ENCODE data around the gene CD68. TPM values are rescaled to one million over a fixed set of nuclear protein-coding genes. Genes with fewer than 3 reads are reported as not detected.

CD68 gene
- total RNA-seq, 1 donor from 2014 or later = 1.1 TPM

DNA sequence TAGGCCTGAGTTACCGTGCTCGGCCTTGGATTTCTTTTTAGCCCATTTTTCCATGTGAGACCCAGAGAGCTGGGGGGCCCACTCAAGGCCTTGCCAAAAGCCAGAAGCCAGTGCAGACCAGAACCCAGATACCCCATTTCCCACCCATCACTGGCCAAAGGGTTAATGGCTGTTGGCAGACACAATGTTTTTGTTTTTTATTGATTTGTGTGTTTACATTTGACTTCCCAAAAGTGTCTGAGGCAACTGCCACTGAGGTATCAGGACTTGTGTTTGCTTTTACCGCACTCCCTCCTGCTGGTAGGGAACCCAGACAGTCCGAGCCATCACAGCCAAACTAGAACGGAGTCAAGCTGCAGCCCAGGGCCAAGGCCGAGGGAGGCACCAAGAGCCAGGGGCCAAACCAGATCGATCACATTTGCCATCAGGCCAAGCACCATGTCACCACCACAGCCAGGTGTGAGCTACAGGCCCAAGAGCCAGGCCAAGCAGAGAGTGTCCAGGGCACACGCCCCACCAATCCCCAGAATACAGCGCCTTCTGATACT, 38.3 kb upstream of the CD68 start:
- DNase-seq (ENCODE audit: extremely low spot score, unreplicated experiment) = no peak
- Mint-ChIP-seq H3K4me1 (ENCODE audit: unreplicated experiment) (no peaks in the 10 kb centered on the region), H3K36me3 (ENCODE audit: unreplicated experiment) (no peaks in the 10 kb centered on the region), H3K9me3 (ENCODE audit: unreplicated experiment) (peaks cover 5% of the 10 kb centered on the region), H3K4me3 (ENCODE audit: unreplicated experiment) (no peak overlapping the region), H3K27me3 (ENCODE audit: unreplicated experiment) (peaks cover 15% of the 10 kb centered on the region), H3K27ac (ENCODE audit: unreplicated experiment) (no peak overlapping the region)
- TF ChIP-seq, protein P1, sequence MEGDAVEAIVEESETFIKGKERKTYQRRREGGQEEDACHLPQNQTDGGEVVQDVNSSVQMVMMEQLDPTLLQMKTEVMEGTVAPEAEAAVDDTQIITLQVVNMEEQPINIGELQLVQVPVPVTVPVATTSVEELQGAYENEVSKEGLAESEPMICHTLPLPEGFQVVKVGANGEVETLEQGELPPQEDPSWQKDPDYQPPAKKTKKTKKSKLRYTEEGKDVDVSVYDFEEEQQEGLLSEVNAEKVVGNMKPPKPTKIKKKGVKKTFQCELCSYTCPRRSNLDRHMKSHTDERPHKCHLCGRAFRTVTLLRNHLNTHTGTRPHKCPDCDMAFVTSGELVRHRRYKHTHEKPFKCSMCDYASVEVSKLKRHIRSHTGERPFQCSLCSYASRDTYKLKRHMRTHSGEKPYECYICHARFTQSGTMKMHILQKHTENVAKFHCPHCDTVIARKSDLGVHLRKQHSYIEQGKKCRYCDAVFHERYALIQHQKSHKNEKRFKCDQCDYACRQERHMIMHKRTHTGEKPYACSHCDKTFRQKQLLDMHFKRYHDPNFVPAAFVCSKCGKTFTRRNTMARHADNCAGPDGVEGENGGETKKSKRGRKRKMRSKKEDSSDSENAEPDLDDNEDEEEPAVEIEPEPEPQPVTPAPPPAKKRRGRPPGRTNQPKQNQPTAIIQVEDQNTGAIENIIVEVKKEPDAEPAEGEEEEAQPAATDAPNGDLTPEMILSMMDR (IDR thresholded peaks at IDR 0.05) = no peak

DNA sequence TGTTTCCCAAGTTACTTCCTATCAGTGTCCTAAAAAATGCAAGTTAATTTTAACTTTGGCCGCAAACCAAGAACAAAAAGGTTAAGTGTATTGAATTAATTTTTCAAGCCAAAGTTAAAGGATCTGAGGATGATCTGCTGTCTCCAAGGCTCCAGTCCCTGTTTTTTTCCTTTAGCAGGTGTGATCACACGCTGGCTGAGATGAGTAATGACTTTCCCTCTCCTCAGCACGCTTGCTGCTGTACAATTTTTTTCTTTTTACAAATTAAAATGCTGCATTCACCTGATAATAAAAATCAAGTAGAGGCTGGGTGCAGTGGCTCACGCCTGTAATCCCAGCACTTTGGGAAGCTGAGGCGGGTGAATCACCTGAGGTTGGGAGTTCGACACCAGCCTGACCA, 34.5 kb upstream of the CD68 start:
- no peak overlapping the region for H3K27ac Mint-ChIP-seq (ENCODE audit: unreplicated experiment)
- no peak for DNase-seq (ENCODE audit: extremely low spot score, unreplicated experiment)
- H3K9me3 Mint-ChIP-seq (ENCODE audit: unreplicated experiment) = no peaks in the 10 kb centered on the region
- no peak overlapping the region for H3K4me3 Mint-ChIP-seq (ENCODE audit: unreplicated experiment)
- TF ChIP-seq, protein P1 (IDR thresholded peaks at IDR 0.05) = no peak
- peaks cover 13% of the 10 kb centered on the region for H3K4me1 Mint-ChIP-seq (ENCODE audit: unreplicated experiment)
- H3K27me3 Mint-ChIP-seq (ENCODE audit: unreplicated experiment) = peaks cover 15% of the 10 kb centered on the region
- H3K36me3 Mint-ChIP-seq (ENCODE audit: unreplicated experiment) = no peaks in the 10 kb centered on the region

DNA sequence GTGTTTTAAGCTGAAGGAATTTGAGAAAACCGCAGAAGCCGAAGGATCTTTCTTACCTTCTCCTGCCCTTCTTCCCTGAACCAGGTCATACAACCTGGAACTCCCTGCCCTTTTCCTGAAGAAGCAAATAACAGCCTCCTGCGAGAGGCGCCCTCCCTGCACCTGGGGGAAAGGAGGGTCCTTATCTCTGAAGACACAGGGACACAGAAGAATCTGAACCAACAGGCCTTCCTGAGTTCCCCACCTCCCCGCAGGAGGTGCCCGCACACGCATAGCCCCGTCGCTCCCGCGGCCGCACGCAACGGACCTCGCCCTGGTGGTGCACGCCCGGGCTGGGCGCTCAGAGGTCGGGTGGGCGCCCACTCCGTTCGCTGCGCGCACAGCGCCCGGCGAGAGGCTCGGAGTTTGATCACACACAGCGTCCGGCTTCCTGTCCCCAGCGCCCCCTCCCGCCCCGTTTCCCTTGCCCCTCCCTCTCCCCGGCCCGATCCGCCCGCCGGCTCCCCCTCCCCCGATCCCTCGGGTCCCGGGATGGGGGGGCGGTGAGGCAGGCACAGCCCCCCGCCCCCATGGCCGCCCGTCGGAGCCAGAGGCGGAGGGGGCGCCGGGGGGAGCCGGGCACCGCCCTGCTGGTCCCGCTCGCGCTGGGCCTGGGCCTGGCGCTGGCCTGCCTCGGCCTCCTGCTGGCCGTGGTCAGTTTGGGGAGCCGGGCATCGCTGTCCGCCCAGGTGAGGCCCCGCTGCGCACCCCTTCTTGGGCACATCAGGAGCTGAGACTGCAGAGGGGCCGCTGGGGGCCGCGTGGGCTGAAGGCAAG, 30.6 kb upstream of the CD68 start, which contains the start of gene TNFSF12:
TNFSF12 (plus strand) TSS at position 474 of the 816 bp plus-strand sequence; CDS start at position 570, 96 bp downstream.
- peak within 1 kb of the TSS; percentile 42 for H3K27ac Mint-ChIP-seq (ENCODE audit: unreplicated experiment)
- no peaks in the 10 kb centered on the region for H3K9me3 Mint-ChIP-seq (ENCODE audit: unreplicated experiment)
- no peaks in the 10 kb centered on the region for H3K36me3 Mint-ChIP-seq (ENCODE audit: unreplicated experiment)
- TF ChIP-seq, protein P1 (IDR thresholded peaks at IDR 0.05) = peak; percentile 27
- no peak for DNase-seq (ENCODE audit: extremely low spot score, unreplicated experiment)
- peaks cover 14% of the 10 kb centered on the region for H3K4me1 Mint-ChIP-seq (ENCODE audit: unreplicated experiment)
- peak within 1 kb of the TSS; percentile 68 for H3K4me3 Mint-ChIP-seq (ENCODE audit: unreplicated experiment)
- H3K27me3 Mint-ChIP-seq (ENCODE audit: unreplicated experiment) = peaks cover 2% of the 10 kb centered on the region

DNA sequence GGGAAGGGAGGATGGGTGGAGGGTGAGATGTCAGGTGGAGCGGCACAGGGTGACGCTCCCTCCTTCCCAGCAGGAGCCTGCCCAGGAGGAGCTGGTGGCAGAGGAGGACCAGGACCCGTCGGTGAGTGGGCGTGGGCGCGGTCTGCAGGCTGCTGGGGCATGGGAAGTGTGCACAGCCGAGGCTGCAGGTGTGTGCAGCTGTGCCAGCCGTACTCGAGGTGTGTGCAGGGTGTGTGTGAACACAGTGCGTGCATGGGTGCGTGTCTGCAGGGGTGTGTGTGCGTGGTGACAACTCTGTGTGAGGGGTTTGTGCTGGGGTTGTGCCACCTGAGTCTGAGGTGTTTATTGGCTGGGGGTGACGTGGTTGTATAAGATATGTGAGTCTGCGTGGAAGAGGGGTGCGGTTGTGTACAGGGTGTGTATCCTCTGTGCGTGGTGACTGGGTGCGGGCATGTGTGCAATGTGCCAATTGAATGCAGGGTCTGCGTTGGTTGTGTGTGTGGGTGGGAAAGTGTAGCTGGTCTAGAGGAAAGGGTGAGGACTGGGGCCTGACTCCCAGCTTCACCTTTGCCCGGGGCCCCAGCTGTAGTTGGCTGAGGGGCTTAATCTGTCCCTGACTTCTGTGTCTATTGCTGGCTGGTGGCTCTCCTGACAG, 29.9 kb upstream of the CD68 start:
- TF ChIP-seq, protein P1 (IDR thresholded peaks at IDR 0.05) = no peak
- Mint-ChIP-seq H3K27ac (ENCODE audit: unreplicated experiment) (peak overlapping the region; percentile 42), H3K36me3 (ENCODE audit: unreplicated experiment) (no peaks in the 10 kb centered on the region), H3K4me1 (ENCODE audit: unreplicated experiment) (peaks cover 14% of the 10 kb centered on the region), H3K9me3 (ENCODE audit: unreplicated experiment) (no peaks in the 10 kb centered on the region), H3K4me3 (ENCODE audit: unreplicated experiment) (peak overlapping the region; percentile 66), H3K27me3 (ENCODE audit: unreplicated experiment) (no peaks in the 10 kb centered on the region)
- no peak for DNase-seq (ENCODE audit: extremely low spot score, unreplicated experiment)

DNA sequence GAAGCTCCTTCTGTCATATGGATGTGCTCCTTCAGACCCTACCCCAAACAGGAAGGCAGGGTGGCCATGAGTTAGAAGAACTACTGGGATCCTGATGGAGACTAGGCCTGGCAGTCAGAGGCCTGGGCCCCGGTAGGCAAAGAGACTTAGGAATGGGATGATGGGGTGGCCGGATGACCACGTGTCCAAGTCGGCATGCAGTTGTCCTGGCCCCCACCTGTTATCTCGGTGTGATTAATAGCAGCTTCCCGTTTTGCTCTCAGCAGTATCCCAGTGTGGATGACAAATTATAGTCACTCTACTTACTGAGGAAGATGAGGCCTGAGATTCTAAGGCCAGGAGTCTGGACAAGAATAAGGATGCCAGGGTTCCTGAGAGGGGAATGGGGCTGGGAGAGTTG, 29.1 kb upstream of the CD68 start:
- TF ChIP-seq, protein P1 (IDR thresholded peaks at IDR 0.05) = no peak
- peak overlapping the region; percentile 42 for H3K27ac Mint-ChIP-seq (ENCODE audit: unreplicated experiment)
- H3K36me3 Mint-ChIP-seq (ENCODE audit: unreplicated experiment) = no peaks in the 10 kb centered on the region
- no peaks in the 10 kb centered on the region for H3K9me3 Mint-ChIP-seq (ENCODE audit: unreplicated experiment)
- no peak for DNase-seq (ENCODE audit: extremely low spot score, unreplicated experiment)
- no peaks in the 10 kb centered on the region for H3K27me3 Mint-ChIP-seq (ENCODE audit: unreplicated experiment)
- peaks cover 14% of the 10 kb centered on the region for H3K4me1 Mint-ChIP-seq (ENCODE audit: unreplicated experiment)
- no peak overlapping the region for H3K4me3 Mint-ChIP-seq (ENCODE audit: unreplicated experiment)

Data from osteocyte (in vitro differentiated cells).